ENCODE data around the gene SLC23A2.

The SLC23A2 gene

DNA sequence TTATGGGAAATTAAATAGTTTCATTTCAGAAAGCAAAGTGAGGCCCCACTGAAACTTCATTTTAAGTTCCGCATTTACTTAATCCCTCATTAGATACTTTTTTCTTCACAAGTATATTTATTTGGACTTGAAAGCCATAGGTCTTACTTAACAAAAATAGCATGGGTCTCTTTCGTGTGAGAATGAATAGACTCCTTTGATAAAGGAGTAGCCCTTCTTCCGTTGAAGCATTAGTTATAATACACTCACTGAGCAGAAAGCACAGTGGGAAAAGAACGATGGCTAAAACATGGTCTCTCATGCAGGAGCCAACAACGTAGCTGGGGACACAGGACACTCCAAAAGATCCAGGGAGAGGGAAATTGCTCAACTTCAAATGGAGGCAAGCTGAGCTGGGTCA lies 130.4 kb downstream of the SLC23A2 start (continued):
- TF ChIP-seq, protein P1, sequence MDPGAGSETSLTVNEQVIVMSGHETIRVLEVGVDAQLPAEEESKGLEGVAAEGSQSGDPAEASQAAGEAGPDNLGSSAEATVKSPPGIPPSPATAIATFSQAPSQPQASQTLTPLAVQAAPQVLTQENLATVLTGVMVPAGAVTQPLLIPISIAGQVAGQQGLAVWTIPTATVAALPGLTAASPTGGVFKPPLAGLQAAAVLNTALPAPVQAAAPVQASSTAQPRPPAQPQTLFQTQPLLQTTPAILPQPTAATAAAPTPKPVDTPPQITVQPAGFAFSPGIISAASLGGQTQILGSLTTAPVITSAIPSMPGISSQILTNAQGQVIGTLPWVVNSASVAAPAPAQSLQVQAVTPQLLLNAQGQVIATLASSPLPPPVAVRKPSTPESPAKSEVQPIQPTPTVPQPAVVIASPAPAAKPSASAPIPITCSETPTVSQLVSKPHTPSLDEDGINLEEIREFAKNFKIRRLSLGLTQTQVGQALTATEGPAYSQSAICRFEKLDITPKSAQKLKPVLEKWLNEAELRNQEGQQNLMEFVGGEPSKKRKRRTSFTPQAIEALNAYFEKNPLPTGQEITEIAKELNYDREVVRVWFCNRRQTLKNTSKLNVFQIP (CRISPR knock-in tag; IDR thresholded peaks at IDR 0.05; ENCODE audit: borderline replicate concordance, low read depth), result no peak
- TF ChIP-seq ARNTL (CRISPR knock-in tag; IDR thresholded peaks at IDR 0.05; ENCODE audit: borderline replicate concordance, low read depth), result no peak

DNA sequence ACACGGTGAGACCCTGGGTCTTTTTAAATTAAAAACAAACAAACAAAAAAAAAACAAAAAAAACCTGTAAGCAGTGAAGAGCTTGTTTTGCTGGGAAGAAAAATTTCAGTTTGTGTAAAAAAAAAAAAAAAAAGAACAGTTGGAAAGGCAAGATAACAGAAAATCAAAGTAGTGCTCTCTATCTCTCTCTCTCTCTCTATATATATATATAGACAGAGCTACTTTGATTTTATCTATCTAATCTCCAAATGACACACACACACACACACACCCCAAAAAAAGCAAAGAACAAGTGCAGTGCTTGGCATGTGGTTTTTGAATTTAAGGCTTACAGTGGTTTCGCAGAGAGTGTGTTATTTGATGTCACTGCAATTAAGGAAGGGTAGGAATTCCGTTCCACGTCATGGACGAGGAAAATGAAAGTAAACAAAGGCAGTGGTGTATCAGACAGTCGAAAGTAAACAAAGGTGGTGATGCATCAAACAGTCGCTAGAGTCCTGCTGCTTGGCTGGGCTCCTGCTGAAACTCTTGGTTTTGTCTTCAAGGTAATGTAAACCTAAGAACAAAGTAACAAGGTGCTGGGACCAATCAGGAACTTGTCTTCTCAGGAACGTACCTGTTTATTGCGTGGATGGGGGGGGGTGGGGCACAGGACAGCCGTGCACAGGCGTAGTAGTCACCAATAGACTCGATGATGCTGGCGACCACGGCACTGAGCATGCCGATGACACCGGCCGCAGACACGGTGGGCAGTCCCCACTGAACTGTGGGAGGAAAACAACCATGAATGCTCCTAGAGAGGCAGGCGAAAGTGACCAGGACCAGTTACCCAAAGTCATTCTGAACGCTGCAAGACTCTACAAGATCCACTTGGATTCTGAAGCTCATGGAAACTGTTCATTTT lies 131.8 kb downstream of the SLC23A2 start:
- TF ChIP-seq SNAI2 (CRISPR knock-in tag; IDR thresholded peaks at IDR 0.05) (no peak), ZC3H10 (CRISPR knock-in tag; IDR thresholded peaks at IDR 0.05) (no peak), ZFP3 (CRISPR knock-in tag; IDR thresholded peaks at IDR 0.05) (no peak), ZNF70 (CRISPR knock-in tag; IDR thresholded peaks at IDR 0.05) (no peak), TCF4 (CRISPR knock-in tag; IDR thresholded peaks at IDR 0.05; ENCODE audit: borderline replicate concordance) (no peak)
- TF ChIP-seq, protein P2, sequence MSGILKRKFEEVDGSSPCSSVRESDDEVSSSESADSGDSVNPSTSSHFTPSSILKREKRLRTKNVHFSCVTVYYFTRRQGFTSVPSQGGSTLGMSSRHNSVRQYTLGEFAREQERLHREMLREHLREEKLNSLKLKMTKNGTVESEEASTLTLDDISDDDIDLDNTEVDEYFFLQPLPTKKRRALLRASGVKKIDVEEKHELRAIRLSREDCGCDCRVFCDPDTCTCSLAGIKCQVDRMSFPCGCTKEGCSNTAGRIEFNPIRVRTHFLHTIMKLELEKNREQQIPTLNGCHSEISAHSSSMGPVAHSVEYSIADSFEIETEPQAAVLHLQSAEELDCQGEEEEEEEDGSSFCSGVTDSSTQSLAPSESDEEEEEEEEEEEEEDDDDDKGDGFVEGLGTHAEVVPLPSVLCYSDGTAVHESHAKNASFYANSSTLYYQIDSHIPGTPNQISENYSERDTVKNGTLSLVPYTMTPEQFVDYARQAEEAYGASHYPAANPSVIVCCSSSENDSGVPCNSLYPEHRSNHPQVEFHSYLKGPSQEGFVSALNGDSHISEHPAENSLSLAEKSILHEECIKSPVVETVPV (CRISPR knock-in tag; IDR thresholded peaks at IDR 0.05), result no peak

DNA sequence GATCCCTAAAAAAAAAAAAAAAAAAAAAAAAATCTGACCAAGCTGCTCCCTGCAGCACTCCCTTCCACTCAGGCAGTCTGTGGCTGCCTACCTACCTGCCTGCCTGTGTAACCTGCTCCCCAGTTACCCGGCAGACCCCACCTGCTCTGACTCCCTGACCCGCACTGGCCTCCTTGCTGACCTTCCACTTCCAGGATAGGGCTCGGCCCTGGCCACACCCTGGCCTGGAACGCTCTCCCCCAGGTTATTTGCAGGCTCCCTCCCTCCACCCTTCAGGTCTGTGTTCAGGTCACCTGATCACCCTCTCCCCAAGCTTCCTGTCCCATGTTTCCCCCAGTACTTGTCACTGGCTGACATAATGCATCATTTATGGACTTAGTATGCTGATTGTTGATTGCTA lies 134.3 kb downstream of the SLC23A2 start:
- ATAC-seq, result no peak
- TF ChIP-seq BACH2 (CRISPR knock-in tag; IDR thresholded peaks at IDR 0.05; ENCODE audit: borderline replicate concordance), result no peak
- TF ChIP-seq, protein P3, sequence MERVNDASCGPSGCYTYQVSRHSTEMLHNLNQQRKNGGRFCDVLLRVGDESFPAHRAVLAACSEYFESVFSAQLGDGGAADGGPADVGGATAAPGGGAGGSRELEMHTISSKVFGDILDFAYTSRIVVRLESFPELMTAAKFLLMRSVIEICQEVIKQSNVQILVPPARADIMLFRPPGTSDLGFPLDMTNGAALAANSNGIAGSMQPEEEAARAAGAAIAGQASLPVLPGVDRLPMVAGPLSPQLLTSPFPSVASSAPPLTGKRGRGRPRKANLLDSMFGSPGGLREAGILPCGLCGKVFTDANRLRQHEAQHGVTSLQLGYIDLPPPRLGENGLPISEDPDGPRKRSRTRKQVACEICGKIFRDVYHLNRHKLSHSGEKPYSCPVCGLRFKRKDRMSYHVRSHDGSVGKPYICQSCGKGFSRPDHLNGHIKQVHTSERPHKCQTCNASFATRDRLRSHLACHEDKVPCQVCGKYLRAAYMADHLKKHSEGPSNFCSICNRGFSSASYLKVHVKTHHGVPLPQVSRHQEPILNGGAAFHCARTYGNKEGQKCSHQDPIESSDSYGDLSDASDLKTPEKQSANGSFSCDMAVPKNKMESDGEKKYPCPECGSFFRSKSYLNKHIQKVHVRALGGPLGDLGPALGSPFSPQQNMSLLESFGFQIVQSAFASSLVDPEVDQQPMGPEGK (CRISPR knock-in tag; IDR thresholded peaks at IDR 0.05; ENCODE audit: borderline replicate concordance), result no peak
- TF ChIP-seq SNAI2 (CRISPR knock-in tag; IDR thresholded peaks at IDR 0.05), result no peak
- no peak for TF ChIP-seq ZFP3 (CRISPR knock-in tag; IDR thresholded peaks at IDR 0.05)
- no peak for TF ChIP-seq RARB (CRISPR knock-in tag; IDR thresholded peaks at IDR 0.05)
- TF ChIP-seq PPARA (CRISPR knock-in tag; IDR thresholded peaks at IDR 0.05; ENCODE audit: borderline replicate concordance), result no peak
- TF ChIP-seq TOX (CRISPR knock-in tag; IDR thresholded peaks at IDR 0.05; ENCODE audit: borderline replicate concordance), result no peak
- TF ChIP-seq ZNF70 (CRISPR knock-in tag; IDR thresholded peaks at IDR 0.05), result no peak
- TF ChIP-seq, protein P2 (CRISPR knock-in tag; IDR thresholded peaks at IDR 0.05), result no peak
- no peak for TF ChIP-seq OSR1 (CRISPR knock-in tag; IDR thresholded peaks at IDR 0.05)
- TF ChIP-seq ARNTL (CRISPR knock-in tag; IDR thresholded peaks at IDR 0.05; ENCODE audit: borderline replicate concordance, low read depth), result no peak
- TF ChIP-seq, protein P4, sequence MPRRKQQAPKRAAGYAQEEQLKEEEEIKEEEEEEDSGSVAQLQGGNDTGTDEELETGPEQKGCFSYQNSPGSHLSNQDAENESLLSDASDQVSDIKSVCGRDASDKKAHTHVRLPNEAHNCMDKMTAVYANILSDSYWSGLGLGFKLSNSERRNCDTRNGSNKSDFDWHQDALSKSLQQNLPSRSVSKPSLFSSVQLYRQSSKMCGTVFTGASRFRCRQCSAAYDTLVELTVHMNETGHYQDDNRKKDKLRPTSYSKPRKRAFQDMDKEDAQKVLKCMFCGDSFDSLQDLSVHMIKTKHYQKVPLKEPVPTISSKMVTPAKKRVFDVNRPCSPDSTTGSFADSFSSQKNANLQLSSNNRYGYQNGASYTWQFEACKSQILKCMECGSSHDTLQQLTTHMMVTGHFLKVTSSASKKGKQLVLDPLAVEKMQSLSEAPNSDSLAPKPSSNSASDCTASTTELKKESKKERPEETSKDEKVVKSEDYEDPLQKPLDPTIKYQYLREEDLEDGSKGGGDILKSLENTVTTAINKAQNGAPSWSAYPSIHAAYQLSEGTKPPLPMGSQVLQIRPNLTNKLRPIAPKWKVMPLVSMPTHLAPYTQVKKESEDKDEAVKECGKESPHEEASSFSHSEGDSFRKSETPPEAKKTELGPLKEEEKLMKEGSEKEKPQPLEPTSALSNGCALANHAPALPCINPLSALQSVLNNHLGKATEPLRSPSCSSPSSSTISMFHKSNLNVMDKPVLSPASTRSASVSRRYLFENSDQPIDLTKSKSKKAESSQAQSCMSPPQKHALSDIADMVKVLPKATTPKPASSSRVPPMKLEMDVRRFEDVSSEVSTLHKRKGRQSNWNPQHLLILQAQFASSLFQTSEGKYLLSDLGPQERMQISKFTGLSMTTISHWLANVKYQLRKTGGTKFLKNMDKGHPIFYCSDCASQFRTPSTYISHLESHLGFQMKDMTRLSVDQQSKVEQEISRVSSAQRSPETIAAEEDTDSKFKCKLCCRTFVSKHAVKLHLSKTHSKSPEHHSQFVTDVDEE (CRISPR knock-in tag; IDR thresholded peaks at IDR 0.05), result no peak
- TF ChIP-seq ZFP30 (CRISPR knock-in tag; IDR thresholded peaks at IDR 0.05), result no peak
- no peak for TF ChIP-seq ESRRG (CRISPR knock-in tag; IDR thresholded peaks at IDR 0.05)
- TF ChIP-seq, protein P1 (CRISPR knock-in tag; IDR thresholded peaks at IDR 0.05; ENCODE audit: borderline replicate concordance, low read depth), result no peak
- no peak for TF ChIP-seq ZC3H10 (CRISPR knock-in tag; IDR thresholded peaks at IDR 0.05)

More for the DNA sequence above, 131.8 kb downstream of the SLC23A2 start:
- no peak for ATAC-seq

Measured in SK-N-SH treated with all-trans-retinoic acid at 6 μM for 48 hours (cell line).